ENCODE measurements around the gene CCDC116. TPM values are rescaled to one million over a fixed set of nuclear protein-coding genes. Genes with fewer than 3 reads are reported as not detected.
"Not testable (repeated sequence)": the region's sequence is repeated elsewhere in the genome, so short reads cannot be mapped to it uniquely, and the experiment has no call there.

Gene CCDC116
- total RNA-seq, 1 experiment from 2014 or later, result not detected

DNA sequence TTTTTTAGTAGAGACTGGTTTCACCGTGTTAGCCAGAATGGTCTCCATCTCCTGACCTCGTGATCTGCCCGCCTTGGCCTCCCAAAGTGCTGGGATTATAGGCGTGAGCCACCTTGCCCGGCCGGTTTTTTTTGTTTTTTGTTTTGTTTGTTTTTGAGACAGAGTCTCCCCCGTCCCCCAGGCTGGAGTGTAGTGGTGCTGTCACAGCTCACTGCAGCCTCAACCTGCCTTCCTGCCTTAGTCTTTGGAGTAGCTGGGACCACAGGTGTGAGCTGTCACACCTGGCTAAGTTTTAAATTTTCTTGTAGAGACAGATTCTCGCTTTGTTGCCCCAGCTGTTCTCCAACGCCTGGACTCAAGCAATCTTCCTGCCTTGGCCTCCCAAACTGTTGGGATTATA is 36.5 kb downstream of the CCDC116 start:
- no peak for DNase-seq (ENCODE audit: low spot score)
- in situ Hi-C loops (cut with HindIII; ENCODE audit: low sequenced_read_pairs), result no loop called here

DNA sequence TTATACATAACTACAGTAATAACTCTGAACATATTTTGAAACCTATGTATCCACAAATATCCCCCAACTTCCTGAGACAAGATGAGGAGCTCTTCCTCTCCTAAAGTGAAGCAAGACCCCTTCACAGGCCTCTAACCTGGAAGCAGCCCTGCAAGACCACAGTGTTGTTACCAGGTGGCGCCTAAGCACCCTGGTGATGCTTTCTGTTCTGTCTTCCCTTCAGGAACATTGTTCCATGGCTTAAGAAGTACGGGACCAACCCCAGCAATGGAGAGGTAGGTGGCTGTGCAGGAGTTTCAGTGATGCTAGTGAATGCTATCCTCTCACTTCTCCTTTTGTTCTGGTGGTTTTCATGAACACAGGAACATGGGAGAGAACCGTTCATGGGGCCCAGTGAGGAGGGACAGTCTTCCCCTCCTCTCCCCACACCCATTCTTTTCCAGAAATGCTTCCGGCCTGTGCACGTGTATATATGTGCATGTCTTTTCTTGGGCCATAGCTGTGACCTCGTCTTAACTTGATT is 39.6 kb downstream of the CCDC116 start:
- DNase-seq (ENCODE audit: low spot score), result no peak
- in situ Hi-C loops (cut with HindIII; ENCODE audit: low sequenced_read_pairs), result no loop called here

DNA sequence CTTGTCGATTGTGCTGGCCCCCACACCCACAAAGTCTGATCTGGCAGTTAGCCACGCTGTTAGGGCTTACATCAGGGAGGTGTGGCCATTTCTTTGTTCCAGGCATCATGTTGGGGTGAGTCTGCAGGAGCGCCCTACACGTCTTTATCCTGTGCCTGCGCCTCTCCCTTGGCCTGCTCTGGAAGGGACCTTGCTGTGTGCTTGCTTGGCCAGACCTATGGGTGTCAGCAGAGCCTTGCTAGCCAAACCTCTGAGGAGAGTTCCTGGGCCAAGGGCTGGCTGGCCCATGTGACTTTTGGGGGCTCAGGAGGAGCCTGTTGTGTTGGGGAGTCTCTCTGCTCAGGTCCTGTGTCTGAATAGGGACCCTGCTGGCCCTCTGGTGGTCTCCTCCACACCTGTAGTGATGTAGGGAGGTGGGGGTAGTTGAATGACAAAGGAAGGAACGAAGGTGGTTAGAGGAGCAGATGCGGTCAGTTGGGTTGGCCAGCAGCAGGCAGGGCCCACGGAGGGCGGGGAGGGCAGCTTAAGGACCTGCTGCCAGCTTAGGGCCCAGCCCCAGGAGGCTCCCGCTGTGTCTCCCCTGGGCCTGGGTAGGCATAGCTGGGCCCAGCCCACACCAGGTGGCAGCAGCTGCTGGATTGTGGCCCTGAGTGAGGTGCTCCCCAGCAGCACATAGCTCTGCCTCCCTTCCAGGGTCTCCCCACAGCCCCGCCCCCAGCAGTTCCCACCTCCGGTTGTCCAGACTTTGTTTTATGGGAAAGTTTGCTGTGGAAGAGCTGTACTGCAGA is 41.2 kb downstream of the CCDC116 start:
- in situ Hi-C loops (cut with HindIII; ENCODE audit: low sequenced_read_pairs), result no loop called here

DNA sequence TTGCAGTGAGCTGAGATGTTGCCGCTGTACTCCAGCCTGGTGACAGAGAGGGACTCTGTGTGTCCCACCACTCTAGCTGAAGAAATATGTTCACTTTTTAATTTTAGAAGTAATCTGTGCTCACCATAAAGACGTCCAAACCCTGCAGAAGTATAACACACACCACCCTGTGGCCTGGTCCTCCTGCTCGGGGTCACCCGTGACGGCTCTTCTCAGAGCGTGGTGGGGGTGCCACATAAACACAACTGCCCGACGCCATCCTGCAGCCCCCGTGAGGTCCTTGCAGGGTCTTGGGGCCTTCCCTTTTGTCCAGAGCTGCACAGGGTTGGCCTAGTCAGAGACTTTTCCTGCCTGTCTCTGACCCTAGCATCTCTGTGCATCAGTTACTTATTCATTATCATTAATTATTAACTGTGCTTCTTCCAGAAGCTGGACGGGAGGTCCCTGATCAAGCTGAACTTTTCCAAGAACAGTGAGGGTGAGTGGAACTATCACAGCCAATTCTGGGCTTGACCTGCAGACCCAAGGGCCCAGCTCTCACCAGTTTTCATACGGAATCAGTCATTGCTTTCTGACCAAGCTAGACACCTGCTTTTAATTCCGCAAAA is 42.2 kb downstream of the CCDC116 start:
- DNase-seq (ENCODE audit: low spot score), result no peak
- in situ Hi-C loops (cut with HindIII; ENCODE audit: low sequenced_read_pairs), result no loop called here

More for the DNA sequence above, 41.2 kb downstream of the CCDC116 start:
- DNase-seq (ENCODE audit: low spot score), result no peak

DNA sequence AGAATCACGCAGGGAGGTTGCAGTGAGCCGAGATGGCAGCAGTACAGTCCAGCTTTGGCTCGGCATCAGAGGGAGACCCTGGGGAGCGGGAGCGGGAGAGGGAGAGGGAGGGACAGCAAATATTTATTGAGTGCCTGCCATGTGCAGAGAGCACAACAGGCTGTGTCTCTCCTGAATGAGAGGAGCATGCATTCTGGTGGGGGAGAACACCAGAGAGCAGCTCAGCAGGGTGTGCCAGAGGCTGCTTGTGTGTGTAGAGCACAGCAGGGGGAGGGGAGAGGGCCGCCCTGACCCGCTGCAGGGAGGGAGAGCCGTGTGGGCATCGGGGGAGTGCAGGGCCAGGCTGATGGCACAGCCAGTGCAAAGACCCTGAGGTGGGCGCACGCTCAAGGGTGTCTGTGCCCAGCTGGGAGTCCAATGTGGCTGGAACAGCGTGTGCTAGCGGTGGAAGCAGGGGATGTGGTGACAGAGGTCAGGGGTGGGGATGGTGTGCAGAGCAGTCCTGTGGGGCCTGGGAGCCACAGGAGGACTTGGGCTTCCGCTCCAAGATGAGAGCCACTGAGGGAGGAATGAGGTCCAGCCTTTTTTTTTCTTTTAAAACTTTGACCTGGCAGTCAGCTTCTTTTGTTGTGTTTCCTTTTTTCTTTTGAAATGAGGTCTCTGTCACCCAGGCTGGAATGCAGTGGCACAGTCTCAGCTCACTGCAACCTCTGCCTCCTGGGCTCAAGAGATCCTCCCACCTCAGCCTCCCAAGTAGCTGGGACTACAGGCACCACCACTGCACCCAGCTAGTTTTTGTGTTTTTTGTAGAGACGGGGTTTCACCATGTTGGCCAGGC is 45.3 kb downstream of the CCDC116 start:
- DNase-seq (ENCODE audit: low spot score), result no peak
- in situ Hi-C loops (cut with HindIII; ENCODE audit: low sequenced_read_pairs), result no loop called here

DNA sequence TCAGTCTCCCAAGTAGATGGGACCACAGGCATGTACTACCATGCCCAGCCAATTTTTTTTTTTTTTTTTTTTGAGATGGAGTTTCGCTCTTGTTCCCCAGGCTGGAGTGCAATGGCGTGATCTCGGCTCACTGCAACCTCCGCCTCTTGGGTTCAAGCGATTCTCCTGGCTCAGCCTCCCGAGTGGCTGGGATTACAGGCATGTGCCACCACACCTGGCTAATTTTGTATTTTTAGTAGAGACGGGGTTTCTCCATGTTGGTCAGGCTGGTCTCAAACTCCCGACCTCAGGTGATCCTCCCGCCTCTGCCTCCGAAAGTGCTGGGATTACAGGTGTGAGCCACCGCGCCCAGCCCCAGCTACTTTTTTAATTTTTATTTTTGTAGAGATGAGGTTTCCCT is 46.3 kb downstream of the CCDC116 start:
- in situ Hi-C loops (cut with HindIII; ENCODE audit: low sequenced_read_pairs); DNase-seq (ENCODE audit: low spot score): not testable (repeated sequence)

DNA sequence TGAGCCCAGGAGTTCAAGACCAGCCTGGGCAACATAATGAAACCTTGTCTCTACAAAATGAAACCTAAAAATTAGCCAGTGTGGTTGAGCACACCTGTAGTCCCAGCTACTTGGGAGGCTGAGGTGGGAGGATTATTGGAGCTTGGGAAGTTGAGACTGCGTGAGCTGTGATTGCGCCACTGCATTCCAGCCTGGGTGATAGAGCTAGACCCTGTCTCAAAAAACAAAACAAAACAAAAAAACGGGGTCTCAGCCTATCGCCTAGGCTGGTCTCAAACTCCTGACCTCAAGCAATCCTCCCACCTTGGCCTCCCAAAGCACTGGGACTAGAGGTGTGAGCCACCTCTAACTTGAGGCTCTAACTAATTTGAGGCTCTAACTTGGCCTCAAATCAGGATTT is 46.8 kb downstream of the CCDC116 start:
- in situ Hi-C loops (cut with HindIII; ENCODE audit: low sequenced_read_pairs), result no loop called here
- no peak for DNase-seq (ENCODE audit: low spot score)

DNA sequence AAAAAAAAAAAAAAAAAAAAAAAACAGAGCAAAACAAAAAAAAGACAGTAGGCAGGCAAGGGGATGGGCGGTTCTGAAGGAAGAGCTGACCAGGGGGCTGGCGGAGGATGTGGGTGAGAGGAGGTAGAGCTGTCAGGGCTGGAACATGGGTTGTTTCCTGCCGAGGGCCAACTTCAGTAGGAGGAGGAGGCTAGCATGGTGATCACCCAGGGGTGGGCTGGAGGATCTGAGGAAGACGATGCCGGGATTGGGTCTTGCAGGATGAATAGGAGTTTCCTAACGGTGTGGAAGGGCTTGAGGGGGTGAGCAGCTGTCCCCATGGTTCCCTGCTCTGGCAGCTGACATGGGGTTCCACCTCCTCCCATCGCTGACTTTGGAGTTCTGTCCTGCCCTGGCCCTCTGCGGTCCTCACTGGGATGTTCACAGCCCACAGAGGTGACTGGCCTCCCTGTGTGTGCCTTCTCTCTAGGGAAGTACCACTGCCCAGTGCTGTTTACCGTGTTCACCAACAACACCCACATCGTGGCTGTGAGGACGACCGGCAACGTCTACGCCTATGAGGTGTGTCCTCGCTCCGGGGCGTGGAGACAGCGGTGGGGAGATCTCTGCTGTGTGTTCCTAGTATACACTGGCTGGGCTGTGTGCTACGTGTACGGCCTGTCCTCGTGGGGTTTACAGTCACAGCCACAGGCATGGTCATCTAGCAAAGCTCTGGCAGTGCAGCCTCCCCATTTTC is 48.4 kb downstream of the CCDC116 start:
- no peak for DNase-seq (ENCODE audit: low spot score)
- in situ Hi-C loops (cut with HindIII; ENCODE audit: low sequenced_read_pairs), result no loop called here

DNA sequence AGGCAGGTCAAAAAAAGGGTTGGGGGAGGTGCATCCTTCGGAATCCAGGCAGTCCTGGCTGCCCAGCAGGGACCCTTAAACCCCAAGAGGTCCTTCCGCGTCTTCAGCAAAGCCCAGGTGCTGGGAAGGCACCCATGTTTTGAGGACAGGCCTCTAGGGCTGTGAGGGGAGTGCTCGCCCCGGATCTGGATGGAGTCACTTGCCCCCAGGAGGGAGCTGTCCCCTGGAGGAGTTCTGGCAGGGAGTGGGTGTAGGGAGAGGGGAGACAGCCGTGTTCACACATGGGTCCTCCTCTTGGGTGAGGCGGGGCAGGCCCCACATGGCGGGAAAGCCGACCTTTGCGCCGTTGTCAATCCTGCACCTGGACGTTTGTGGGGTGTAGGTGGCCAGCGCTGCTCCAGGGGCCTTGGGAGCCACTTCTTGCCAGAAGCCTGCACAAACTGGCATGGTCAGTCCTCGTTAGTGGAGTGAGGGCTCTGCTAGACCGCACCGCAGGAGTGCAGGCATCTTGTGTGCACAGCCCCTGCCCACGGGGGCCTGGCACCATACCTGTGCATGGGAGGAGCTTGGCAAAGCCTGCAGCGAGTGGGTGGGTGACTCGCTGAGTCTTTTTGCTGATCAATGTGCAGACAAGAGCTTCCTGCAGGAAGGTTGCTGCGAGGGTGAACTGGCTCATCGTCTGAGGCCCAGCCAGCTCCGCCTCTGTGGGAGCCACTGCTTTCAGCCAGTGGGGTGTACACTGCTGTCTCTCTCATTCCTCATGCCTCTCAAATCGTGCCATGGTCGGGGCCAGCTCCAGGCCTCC is 49.2 kb downstream of the CCDC116 start:
- in situ Hi-C loops (cut with HindIII; ENCODE audit: low sequenced_read_pairs), result no loop called here
- DNase-seq (ENCODE audit: low spot score), result no peak

DNA sequence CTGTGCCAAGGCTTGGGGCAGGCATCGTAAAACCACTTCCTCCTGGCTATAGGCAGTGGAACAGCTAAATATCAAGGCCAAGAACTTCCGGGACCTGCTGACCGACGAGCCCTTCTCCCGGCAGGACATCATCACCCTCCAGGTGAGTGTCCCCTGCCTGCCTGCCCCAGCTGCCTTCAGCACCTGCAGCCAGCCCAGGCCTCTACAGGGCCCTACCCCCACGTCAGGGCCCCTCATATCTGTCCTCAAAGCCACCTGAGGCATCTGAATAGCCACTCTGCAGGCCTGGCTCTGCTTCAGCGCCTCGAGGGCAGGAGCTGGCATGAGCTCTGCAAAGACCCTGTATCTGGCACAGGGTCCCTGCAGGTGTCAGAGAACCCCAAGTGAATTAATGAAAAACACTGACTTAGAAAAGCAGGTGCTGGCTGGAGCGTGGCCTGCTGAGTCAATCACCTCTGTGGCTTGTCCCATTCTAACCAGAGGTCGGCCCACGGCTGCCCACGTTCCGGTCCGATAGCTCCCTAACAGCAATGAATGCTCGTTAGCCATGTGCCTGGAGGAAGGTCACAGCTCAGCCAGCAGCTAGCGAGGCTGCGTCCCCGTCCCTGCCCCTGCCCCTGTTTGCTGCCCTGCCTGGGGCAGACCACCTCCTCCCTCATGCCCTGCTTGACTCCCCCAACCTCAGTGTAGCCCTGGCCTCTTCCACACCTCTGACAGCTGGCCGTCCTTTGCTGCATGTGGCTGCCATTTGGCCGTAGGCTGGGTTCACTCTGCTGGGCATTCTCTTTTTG is 50.0 kb downstream of the CCDC116 start:
- no peak for DNase-seq (ENCODE audit: low spot score)
- in situ Hi-C loops (cut with HindIII; ENCODE audit: low sequenced_read_pairs), result no loop called here

DNA sequence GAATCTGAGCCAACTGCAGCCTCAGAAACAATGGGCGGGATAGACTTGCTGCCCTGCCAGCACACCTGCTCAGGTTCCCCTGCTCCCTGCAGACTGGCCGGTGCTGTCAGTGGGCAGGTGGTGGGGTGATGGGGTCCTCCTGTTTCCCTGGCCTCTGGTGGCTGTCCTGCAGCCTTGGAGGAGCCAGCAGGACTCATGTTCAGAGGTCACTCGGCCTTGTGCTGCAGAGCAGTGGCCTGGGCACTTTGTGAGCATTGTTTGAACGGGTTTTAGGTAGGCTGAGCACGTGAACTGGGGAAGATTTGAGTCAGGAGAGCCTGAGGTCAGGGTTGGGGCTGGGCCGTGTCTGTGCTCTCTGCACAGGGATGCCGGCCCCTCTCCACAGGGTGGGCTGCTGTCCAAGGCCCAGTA is 50.8 kb downstream of the CCDC116 start:
- in situ Hi-C loops (cut with HindIII; ENCODE audit: low sequenced_read_pairs), result no loop called here
- no peak for DNase-seq (ENCODE audit: low spot score)

DNA sequence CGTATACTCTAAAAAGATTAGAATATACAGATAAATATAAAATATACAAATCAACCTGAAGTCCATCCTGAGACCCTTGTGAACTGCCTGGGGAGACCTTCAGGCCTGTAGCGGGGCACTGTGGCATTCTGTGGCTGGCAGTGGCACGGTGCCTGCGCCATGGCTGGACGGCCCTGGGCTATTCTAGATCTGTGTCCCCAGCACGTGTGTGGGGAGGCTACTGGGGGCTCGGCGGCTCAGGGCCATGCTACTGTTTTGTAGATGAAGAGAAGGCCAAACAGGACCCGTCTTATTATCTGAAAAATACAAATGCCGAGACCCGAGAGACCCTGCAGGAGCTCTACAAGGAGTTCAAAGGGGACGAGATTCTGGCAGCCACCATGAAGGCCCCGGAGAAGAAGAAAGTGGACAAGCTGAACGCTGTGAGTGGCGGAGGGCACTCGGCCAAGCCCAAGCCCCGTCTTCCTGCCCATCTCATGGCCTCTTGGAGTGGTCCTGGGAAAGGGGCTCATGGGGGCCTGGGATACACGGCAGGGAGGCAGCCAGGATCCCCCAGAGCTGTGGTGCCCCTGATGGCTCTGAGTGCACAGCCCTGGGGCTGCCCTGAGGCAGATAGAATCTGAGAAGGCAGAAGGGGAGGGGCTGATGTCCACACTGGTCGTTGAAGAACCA is 52.1 kb downstream of the CCDC116 start:
- in situ Hi-C loops (cut with HindIII; ENCODE audit: low sequenced_read_pairs), result no loop called here
- no peak for DNase-seq (ENCODE audit: low spot score)

DNA sequence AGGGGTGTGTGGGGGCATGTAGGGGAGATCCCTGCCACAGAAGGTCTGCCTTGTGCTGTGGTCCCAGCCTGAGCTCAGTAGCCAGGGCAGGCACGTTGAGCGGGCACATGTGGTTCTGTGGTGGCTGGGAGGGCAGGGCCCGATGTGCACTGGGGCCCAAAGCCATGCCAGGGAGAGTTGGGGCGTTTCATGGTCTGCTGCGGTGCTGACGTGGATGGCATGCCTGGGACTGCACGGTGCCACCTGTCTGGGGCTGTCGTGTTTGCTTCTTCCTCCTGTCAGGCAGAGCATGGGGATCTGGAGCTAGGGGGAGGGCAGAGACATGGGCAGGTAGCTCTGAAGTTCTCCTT is 52.6 kb downstream of the CCDC116 start:
- no peak for DNase-seq (ENCODE audit: low spot score)
- in situ Hi-C loops (cut with HindIII; ENCODE audit: low sequenced_read_pairs), result no loop called here

DNA sequence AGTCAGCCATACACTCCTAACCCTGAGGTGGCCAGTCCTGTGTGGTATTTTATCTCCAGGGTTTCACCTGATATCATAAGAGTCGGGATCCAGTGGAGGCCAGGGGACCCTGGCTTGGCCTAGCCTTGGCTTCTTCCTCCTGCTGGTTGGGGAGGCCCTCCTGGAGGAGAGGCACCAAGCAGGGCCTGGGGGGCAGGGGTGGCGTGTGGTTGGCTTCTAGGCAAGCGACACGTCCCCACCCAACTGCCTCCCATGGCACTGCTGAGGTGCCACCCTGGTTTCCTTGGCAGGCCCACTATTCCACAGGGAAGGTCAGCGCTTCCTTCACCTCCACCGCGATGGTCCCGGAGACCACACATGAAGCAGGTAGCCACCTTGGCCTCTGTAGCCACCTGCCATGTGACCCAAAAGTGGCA is 53.6 kb downstream of the CCDC116 start:
- no peak for DNase-seq (ENCODE audit: low spot score)

More for the DNA sequence above, 53.6 kb downstream of the CCDC116 start:
- in situ Hi-C loops (cut with HindIII; ENCODE audit: low sequenced_read_pairs), result no loop called here
